Prostate gland (tissue), 2 donors: ENCODE data around the gene HNRNPU. TPM values are rescaled to one million over a fixed set of nuclear protein-coding genes. Genes with fewer than 3 reads are reported as not detected.

Experiments
- DNase-seq: peaks from one replicate; pipeline ENCODE4 v3.0.0-alpha.2; 2019; ENCODE audit warnings: low spot score
- H3K27ac ChIP-seq, 2 donors: fragments of 200-600 bp; sonication (generic); 2 replicates each; pipeline ENCODE4 v1.5.1; 2017 to 2019
- H3K27me3 ChIP-seq: fragments of 200-600 bp; sonication (generic); replicated peaks from 2 replicates; pipeline ENCODE4 v1.5.1; 2019; ENCODE audit not compliant: insufficient read depth
- H3K36me3 ChIP-seq, 2 donors: fragments of 200-600 bp; sonication (generic); 1 replicate in 1 of 2; 2 replicates in 1 of 2; pipeline versions ENCODE4 v1.5.1 to v1.8.1; 2017 to 2019
- H3K4me1 ChIP-seq: fragments of 200-600 bp; sonication (generic); replicated peaks from 2 replicates; pipeline ENCODE4 v1.5.1; 2019
- H3K4me3 ChIP-seq, 2 donors: fragments of 200-600 bp; sonication (generic); 2 replicates each; pipeline ENCODE4 v1.5.1; 2017 to 2019
- H3K9me3 ChIP-seq: fragments of 200-600 bp; sonication (generic); 2 replicates; pipeline ENCODE4 v1.5.1; 2017
- POLR2A ChIP-seq: fragments of 450-650 bp; IDR thresholded peaks from one replicate; pipeline ENCODE4 v1.6.1; 2016; ENCODE audit warnings: antibody characterized with exemption, mild to moderate bottlenecking
- POLR2AphosphoS5 ChIP-seq: sonication (generic); formaldehyde crosslinking; IDR thresholded peaks from one replicate; pipeline ENCODE4 v1.6.1; 2017; ENCODE audit warnings: antibody characterized with exemption
- WGBS: methylation state at CpG from one replicate; pipeline ENCODE4 v1.1.5; 2018; 5-methylcytosine and 5-hydroxymethylcytosine counted together
- intact Hi-C: fragments of 100-400 bp; cut with DNase I; formaldehyde crosslinking; loops from one replicate; pipeline ENCODE4 v1.14.2; 2022
- total RNA-seq, 2 donors: library from RNA; depleted of rRNA; stranded (reverse); fragments of >200 nt; gene quantifications; one replicate each; pipeline ENCODE4 v1.1.0, GENCODE V29; 2016
- TF ChIP-seq, protein P1 (sequence below), 4 experiments: fragments of 200-600 bp in 2 of 4; fragments of 450-650 bp in 2 of 4; sonication (generic) in 2 of 4; IDR thresholded peaks; 1 replicate in 3 of 4; 2 replicates in 1 of 4; pipeline ENCODE4 v1.5.1; 2016 to 2019; ENCODE audit warnings: antibody characterized with exemption in 4 of 4, mild to moderate bottlenecking in 2 of 4, moderate library complexity in 2 of 4

Gene HNRNPU
- total RNA-seq, 2 donors from 2014 or later, result 302 to 350 TPM

GRCh38 chr1:244850099-244850852 is 14.1 kb downstream of the HNRNPU start:
- WGBS, result 81% methylated on average over 3 of the region's 3 CpGs
- no peaks in the 10 kb centered on the region for H3K9me3 ChIP-seq
- DNase-seq, result no peak
- H3K36me3 ChIP-seq, result no peaks in the 10 kb centered on the region
- no peaks in the 10 kb centered on the region for H3K27me3 ChIP-seq
- no peak overlapping the region for H3K4me3 ChIP-seq
- intact Hi-C loops, result no loop called here
- H3K4me1 ChIP-seq, result no peaks in the 10 kb centered on the region
- no peak for TF ChIP-seq POLR2A
- TF ChIP-seq POLR2AphosphoS5, result no peak
- TF ChIP-seq, protein P1, sequence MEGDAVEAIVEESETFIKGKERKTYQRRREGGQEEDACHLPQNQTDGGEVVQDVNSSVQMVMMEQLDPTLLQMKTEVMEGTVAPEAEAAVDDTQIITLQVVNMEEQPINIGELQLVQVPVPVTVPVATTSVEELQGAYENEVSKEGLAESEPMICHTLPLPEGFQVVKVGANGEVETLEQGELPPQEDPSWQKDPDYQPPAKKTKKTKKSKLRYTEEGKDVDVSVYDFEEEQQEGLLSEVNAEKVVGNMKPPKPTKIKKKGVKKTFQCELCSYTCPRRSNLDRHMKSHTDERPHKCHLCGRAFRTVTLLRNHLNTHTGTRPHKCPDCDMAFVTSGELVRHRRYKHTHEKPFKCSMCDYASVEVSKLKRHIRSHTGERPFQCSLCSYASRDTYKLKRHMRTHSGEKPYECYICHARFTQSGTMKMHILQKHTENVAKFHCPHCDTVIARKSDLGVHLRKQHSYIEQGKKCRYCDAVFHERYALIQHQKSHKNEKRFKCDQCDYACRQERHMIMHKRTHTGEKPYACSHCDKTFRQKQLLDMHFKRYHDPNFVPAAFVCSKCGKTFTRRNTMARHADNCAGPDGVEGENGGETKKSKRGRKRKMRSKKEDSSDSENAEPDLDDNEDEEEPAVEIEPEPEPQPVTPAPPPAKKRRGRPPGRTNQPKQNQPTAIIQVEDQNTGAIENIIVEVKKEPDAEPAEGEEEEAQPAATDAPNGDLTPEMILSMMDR (IDR thresholded peaks at IDR 0.05), result no peak
- no peak overlapping the region for H3K27ac ChIP-seq

- no peak for DNase-seq
- Histone ChIP-seq H3K9me3 (no peaks in the 10 kb centered on the region), H3K27ac (no peak overlapping the region), H3K4me1 (no peaks in the 10 kb centered on the region), H3K27me3 (no peaks in the 10 kb centered on the region), H3K4me3 (no peak overlapping the region), H3K36me3 (peaks cover 0 to under 1% of the 10 kb centered on the region in 2 donors)
- WGBS, result 55% methylated on average over 1 of the region's 1 CpG
- intact Hi-C loops, result no loop called here
- TF ChIP-seq POLR2A (no peak), POLR2AphosphoS5 (no peak)
- TF ChIP-seq, protein P1 (IDR thresholded peaks at IDR 0.05), result no peak
Observed at GRCh38 chr1:244849189-244849866, 15.0 kb downstream of the HNRNPU start.

GRCh38 chr1:244846653-244847052 is 17.7 kb downstream of the HNRNPU start:
- Histone ChIP-seq H3K9me3 (no peaks in the 10 kb centered on the region), H3K4me1 (no peaks in the 10 kb centered on the region), H3K27ac (no peak overlapping the region), H3K4me3 (no peak overlapping the region), H3K27me3 (no peaks in the 10 kb centered on the region), H3K36me3 (peaks cover 0 to 2% of the 10 kb centered on the region in 2 donors)
- TF ChIP-seq POLR2AphosphoS5, result no peak
- TF ChIP-seq, protein P1 (IDR thresholded peaks at IDR 0.05), result no peak
- no peak for TF ChIP-seq POLR2A
- no peak for DNase-seq
- intact Hi-C loops, result no loop called here
- WGBS, result 88% methylated on average over 6 of the region's 6 CpGs

DNA sequence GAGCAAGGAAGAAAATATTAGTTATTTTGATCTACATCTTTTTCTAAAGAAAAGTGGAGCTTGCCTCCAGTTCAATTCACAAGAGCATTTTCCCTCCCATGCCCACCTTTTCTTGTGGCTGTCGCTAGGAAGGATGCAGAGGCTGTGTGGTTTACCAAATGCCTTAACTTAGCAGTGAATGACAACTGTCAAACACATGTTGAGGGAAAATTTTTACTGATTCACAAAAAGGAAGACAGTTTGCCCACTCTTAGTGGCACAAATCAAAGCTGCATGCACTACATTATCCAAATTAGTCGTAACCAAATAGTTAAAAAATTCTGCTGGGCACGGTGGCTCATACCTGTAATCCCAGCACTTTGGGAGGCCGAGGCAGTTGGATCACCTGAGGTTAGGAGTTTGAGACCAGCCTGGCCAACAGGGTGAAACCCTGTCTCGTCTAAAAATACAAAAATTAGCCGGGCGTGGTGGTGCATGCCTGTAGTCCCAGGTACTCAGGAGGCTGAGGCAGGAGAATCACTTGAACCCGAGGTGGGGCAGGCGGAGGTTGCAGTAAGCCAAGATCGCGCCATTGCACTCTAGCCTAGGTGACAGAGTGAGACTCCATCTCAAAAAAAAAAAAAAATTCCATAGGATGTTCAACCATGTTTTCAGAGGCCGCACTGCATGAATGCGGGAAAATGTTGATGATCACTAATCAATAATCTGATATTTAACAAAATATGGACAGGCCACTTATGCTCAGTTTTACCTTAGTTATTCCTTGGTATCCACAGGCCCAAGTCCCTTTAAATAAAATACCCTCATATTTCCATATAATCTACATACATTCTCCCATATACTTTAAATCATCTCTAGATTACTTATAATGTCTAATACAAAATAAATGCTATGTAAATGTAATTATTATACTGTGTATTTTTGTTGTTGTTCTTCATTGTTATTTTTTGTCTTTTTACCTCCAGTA is 19.9 kb downstream of the HNRNPU start:
- TF ChIP-seq POLR2A, result no peak
- TF ChIP-seq, protein P1 (IDR thresholded peaks at IDR 0.05), result no peak
- TF ChIP-seq POLR2AphosphoS5, result no peak
- Histone ChIP-seq H3K27ac (no peak overlapping the region), H3K4me3 (no peak overlapping the region), H3K36me3 (peaks cover 0 to 2% of the 10 kb centered on the region in 2 donors), H3K4me1 (peaks cover 4% of the 10 kb centered on the region), H3K27me3 (no peaks in the 10 kb centered on the region), H3K9me3 (no peaks in the 10 kb centered on the region)
- WGBS, result 92% methylated on average over 13 of the region's 13 CpGs
- DNase-seq, result no peak
- intact Hi-C loops, result no loop called here
